Adipose tissue (tissue), 3 donors: ENCODE data around the gene OVOL2. TPM values are rescaled to one million over a fixed set of nuclear protein-coding genes. Genes with fewer than 3 reads are reported as not detected.
"Not testable (repeated sequence)": the region's sequence is repeated elsewhere in the genome, so short reads cannot be mapped to it uniquely, and the experiment has no call there.

Experiments used
- H3K27ac ChIP-seq: one replicate; pipeline ENCODE4 v1.5.1; 2013; ENCODE audit warnings: low read depth, low read length
- WGBS, 3 donors: extraction: QIAGEN DNeasy Blood & Tissue Kit; methylation state at CpG; one replicate each; pipeline ENCODE4 v1.1.7; 2013; 5-methylcytosine and 5-hydroxymethylcytosine counted together
- polyA plus RNA-seq, 3 donors: library from polyadenylated mRNA; stranded (reverse); fragments of 200-250 nt; gene quantifications; one replicate each; pipeline ENCODE4 v1.2.3, GENCODE V29; 2013
- donor health status: healthy with polysubstance abuse.
- donor health status: Bipolar disorder and iron deficiency.
- donor health status: healthy.

OVOL2 gene
- polyA plus RNA-seq, 3 donors = 0.83 to 5.7 TPM; not detected in 1

DNA sequence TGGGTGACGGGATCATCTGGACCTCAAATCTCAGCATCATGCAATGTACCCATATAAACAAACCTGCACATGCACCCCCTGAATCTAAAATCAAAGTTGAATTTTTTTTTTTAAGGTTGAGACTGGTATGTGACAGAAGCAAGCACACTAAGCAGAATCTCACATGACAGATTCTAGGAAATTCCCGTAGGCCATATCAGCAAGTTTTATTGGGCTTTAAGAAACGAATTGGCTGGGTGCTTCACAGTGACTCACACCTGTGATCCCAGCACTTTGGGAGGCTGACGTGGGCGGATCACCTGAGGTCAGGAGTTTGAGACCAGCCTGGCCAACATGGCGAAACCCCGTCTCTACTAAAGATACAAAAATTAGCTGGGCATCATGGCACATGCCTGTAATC is 30.7 kb downstream of the OVOL2 start:
- H3K27ac ChIP-seq = not testable (repeated sequence)
- WGBS, 3 donors = 87 to 92% (median 87%) methylated on average over 7 of the region's 7 CpGs

DNA sequence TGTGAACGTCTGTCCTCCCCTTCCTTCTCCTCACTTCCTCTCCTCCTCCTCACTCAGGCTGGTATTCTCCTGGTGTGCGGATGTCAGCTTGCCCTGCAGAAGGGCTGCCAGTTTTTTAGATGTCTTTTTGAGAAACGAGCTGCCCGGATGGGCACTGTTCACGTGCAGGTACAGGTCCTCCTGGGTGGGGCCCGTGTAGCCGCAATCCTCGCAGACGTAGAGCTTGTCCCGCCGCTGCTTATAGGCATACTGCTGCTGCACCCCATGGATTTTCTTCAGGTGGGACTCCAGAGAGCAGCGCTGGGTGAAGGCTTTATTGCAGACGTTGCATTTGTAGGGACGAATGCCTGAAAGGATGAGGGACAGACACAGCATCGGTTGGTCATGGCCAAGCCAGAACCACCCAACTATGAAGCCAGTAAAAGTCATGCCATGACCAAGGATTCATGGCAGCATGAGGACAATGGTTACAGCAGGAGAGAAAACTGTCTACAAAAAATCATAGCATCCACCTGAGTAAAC is 33.0 kb downstream of the OVOL2 start:
- 80 to 85% (median 83%) methylated on average over 14 to 15 of the region's 15 CpGs for WGBS, 3 donors
- no peak overlapping the region for H3K27ac ChIP-seq

DNA sequence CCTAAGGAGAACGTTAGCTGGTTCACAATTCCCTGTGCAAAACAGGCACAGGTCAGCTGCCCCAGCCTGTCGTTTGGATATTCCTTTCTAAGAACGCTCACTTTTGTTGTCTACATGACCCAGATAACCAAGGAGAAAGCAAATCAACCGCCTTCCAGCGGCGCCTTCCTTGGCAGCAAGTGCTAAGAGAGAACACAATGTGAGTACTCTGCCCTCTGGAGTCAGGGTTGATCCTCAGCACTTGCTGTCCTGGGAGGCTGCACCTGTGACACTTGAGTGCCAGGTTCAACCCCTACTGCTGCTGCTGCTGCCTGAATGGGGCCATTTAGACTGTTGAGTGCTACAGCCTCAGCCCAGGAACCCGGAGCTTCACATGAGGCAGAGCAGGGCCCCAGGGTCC is 36.8 kb downstream of the OVOL2 start:
- no peak overlapping the region for H3K27ac ChIP-seq
- WGBS, 3 donors = 86 to 90% (median 89%) methylated on average over 7 of the region's 7 CpGs

DNA sequence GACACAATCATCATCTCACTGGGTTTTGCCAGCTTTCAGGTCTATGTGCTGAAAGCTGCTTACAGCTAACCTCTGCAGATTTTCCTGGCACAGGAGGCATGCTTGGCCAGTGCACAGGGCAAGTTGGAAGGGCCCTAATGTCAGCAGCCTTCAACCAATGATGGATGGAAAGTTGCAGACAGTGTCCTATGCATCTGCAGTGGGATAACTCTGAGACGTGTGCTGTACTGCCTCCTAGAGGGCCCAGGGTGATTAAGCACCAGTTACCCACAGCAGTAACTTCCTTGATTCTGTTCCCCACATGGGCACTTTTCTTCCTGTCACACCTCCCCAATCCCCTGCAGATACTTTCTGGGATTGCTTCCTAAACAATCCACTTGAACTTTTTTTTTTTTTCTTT is 38.6 kb downstream of the OVOL2 start:
- no peak overlapping the region for H3K27ac ChIP-seq

DNA sequence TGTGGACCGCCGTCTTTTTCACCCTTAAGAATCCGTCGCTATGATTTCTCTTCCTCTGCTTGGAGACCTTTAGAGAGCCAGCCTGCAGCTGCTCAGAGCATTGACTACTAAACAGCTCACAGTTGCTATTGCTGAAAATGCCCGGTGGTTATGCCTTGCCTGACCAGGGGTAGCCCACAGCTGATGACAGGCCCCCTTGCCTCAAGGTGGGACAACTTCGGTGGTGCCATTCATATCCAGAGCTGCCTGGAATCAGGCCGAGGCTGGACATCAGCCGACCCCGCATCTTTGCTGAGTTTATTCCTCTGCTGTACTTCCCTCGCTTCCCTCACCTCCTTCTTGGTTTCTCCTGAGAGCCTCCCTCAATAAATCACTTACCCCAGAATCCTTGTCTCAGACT is 39.6 kb downstream of the OVOL2 start:
- no peak overlapping the region for H3K27ac ChIP-seq
- 75 to 94% (median 83%) methylated on average over 10 of the region's 10 CpGs for WGBS, 3 donors

More for the DNA sequence above, 38.6 kb downstream of the OVOL2 start:
- 0 to 33% (median 6%) methylated on average over 1 of the region's 1 CpG for WGBS, 3 donors

DNA sequence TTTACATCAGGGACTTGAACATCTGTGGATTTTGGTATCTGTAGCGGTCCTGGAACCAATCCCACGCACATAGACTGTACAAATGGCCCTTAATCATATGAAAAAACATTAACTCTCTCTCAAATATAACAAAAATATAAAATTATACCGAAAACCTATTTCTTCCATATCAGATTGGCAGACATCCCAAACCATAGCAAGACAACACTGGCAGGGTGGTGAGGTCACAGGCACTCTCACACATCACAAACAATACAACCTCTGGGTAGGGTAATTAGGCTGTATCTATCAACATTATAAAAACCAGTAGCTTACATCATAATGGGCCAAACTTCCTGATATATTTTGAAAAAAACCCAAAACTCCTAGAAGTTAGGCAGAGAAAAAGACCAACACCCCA is 40.9 kb downstream of the OVOL2 start:
- 67 to 85% (median 80%) methylated on average over 3 of the region's 3 CpGs for WGBS, 3 donors

DNA sequence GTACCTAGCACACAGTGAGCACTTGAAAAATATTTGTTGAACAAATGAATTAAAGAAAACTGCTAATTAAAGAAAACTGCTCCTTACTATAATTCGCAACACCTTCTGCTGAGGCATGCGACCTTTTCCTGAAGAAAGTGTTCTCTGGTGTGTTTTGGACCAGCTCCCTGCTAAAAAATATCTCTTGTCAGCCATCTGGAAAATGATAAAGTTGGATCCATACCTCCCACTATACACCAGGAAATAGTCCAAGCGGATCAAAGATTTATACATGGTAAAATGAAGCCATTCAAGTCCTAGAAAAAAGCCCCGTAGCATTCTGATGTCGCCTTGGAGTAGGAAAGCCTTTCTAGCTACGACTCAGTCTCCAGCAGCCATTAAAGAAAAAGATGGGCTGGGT is 43.3 kb downstream of the OVOL2 start:
- 74 to 93% (median 78%) methylated on average over 6 of the region's 6 CpGs for WGBS, 3 donors
- no peak overlapping the region for H3K27ac ChIP-seq

More for the DNA sequence above, 40.9 kb downstream of the OVOL2 start:
- no peak overlapping the region for H3K27ac ChIP-seq

DNA sequence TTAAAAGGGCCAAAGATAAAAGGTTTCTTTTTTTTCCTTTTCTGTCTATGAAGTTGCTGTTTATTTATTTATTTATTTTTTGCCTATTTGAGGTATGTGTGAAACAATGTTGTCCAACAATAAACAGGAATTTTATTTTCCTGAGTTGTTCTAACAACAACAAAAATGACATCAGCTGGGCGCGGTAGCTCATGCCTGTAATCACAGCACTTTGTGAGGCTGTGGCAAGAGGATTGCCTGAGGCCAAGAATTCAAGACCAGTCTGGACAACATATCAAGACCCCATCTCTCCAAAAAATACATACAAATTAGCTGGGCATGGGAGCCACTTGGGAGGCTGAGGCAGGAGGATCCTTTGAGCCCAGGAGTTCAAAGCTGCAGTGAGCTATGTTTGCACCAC is 44.8 kb downstream of the OVOL2 start:
- 95 to 100% (median 96%) methylated on average over 2 of the region's 2 CpGs for WGBS, 3 donors

DNA sequence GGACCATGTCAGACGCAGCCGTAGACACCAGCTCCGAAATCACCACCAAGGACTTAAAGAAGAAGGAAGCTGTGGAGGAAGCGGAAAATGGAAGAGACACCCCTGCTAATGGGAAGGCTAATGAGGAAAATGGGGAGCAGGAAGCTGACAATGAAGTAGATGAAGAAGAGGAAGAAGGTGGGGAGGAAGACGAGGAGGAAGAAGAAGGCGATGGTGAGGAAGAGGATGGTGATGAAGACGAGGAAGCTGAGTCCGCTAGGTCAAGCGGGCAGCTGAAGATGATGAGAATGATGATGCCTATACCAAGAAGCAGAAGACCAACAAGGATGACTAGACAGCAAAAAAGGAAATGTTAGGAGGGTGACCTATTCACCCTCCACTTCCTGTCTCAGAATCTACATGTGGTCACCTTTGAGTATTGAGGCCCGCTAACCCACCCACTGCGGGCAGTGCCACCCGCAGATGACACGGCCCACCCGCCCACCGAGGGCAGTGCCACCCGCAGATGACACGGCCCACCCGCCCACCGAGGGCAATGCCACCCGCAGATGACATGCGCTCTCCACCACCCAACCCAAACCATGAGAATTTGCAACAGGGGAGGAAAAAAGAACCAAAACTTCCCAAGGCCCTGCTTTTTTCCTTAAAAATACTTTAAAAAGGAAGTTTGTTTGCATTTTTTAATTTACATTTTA is 45.6 kb downstream of the OVOL2 start:
- no peak overlapping the region for H3K27ac ChIP-seq
- 90 to 93% (median 90%) methylated on average over 21 of the region's 21 CpGs for WGBS, 3 donors

More for the DNA sequence above, 44.8 kb downstream of the OVOL2 start:
- H3K27ac ChIP-seq = no peak overlapping the region

DNA sequence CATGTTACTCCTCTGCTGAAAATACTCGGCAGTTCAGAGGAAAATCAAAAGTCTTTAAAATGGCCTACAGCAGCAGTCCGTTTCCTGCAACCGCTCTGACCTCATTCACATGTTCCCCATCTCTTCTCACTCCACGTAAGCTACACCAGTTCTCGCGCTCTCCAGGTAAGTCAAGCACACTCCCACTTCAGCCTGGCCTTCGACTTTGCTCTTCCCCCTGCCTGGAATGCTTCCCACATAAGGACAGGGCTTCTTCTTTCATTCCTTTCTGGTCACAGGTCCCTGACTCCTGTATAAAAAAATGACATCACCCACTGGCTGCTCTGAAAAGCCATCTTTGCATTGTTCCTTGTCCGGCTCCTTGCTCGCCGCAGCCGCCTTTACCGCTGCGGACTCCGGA is 46.2 kb downstream of the OVOL2 start:
- 88 to 93% (median 92%) methylated on average over 14 of the region's 14 CpGs for WGBS, 3 donors

DNA sequence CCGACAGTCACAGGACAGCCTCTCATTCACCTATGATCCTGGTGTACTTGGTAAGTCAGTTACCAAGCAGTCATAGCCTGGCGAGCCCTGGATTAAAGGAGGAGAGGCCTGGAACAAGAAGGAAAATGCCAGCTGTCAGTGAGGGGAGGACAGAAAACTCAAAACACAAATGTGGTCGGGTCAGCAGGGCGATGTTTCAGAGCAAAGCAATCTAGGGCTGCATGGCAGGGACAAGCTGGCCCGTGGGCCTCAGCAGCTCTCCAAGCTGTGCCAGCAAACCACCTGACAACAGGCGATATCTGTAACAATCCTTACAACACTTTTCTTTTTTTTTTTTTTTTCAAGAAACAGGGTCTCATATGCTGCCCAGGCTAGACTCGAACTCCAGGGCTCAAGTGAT is 48.6 kb downstream of the OVOL2 start:
- H3K27ac ChIP-seq = no peak overlapping the region
- WGBS, 3 donors = 57 to 91% (median 90%) methylated on average over 7 of the region's 7 CpGs

More for the DNA sequence above, 46.2 kb downstream of the OVOL2 start:
- H3K27ac ChIP-seq = no peak overlapping the region

DNA sequence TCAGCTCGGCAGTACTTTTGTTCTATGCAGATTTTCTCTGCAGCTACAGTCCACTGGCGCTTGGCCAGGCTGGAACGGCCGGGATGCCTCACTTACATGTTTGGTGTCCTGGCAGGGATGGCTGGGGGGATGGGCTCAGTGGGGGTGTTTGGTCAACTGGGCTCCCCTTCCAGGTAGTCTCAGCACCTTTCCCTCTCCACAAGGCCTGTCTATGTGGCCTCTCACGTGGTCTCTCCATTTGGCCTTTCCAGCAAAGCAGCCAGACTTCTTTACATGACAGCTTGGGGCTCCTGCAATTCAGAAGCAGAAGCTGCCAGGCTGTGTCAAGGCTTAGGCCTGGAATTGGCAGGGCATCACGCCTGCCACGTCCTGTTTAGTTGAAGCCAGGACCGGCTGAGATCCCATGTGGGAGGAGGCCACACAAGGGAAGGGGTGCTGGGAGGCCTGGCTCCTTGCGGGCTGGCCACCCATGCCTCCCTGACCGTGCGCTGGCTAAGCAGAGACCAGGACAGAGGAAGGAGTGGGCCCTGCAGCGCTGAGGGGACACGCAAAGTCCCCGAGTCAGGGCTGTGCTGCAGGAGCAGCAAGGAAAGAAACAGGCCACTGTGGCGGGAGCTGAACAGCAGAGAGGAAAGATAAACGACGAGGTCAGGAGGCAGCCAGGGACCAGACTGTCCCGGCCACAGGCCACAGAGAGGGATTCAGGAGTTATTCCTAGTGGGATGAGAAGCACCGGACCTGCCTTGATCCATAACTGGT is 50.0 kb downstream of the OVOL2 start:
- WGBS, 3 donors = 66 to 76% (median 75%) methylated on average over 19 of the region's 19 CpGs
- no peak overlapping the region for H3K27ac ChIP-seq

DNA sequence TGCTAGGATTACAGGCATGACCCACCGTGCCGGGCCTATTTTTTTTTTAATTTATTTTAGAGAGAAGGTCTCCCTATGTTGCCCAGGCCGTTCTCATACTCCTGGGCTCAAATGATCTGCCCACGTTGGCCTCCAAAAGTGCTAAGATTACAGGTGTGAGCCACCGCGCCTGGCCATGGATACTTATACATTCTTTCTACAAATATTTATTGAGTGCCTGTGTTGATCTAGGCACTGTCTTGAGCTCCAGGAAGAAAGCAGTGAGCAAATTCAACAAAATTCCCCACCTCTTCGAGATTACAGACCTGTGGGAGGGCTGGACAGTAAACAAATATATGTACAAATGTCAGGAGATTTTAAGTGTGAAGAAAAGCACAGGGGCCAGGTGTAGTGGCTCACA is 51.0 kb downstream of the OVOL2 start:
- H3K27ac ChIP-seq = no peak overlapping the region
- 60 to 91% (median 86%) methylated on average over 7 of the region's 7 CpGs for WGBS, 3 donors

DNA sequence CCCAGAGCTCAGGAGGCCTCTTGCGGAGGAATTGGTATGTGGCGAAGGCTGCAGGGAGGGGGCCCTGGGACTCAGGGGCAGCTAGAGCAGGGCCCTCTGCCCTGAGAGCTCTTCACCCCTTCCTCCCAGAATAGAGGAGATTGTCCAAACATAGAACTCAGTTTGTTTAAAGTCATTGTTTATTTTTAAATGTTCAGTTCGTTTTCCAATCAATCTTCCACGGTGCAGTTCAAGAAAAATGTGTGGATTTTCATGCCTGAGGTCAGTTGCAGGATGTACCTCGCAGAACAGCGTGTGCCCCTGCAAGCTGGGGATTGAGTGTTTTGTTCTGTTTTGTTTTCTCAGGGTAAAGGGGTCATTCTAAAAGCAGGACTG is 51.7 kb downstream of the OVOL2 start:
- H3K27ac ChIP-seq = no peak overlapping the region
- 66 to 80% (median 76%) methylated on average over 6 of the region's 6 CpGs for WGBS, 3 donors

DNA sequence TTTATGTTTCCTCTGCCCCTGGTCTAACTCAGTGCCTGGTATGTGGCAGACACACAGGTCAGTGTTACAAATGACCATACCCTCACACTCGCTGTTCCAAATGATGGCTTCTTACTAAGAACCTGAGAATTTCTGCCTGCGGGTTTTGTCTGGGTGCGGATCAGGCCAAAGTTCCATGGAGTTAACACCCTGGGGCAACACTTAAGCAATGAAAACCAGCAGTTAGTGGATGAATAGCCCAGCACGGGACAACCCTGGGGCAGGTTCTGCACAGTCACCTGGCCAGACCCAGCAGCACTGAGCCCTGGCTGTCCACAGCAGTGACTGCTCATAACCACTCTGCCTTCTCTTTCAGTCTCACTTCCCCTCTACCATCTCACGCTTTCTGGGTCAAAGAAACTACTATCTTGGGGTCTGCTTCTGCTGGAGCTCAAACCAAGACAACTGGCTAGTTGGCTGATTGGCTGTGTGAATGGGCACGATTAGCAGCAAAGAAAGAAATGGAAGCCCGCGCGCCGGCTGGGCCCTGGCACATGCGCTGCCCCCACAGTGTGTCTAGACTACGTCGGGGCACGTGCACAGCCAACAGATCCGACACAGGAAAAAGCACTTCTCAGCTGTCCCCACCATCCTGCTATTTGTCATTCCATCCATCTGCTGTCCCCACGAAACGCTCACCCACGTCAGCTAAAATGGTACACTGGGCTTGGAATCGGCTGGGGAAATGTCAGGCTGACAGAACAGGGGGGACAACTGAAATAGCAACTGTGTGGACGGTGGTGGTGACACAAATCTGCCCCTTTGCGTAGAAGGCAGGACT is 52.3 kb downstream of the OVOL2 start:
- H3K27ac ChIP-seq = no peak overlapping the region
- WGBS, 3 donors = 78 to 86% (median 85%) methylated on average over 21 of the region's 21 CpGs

DNA sequence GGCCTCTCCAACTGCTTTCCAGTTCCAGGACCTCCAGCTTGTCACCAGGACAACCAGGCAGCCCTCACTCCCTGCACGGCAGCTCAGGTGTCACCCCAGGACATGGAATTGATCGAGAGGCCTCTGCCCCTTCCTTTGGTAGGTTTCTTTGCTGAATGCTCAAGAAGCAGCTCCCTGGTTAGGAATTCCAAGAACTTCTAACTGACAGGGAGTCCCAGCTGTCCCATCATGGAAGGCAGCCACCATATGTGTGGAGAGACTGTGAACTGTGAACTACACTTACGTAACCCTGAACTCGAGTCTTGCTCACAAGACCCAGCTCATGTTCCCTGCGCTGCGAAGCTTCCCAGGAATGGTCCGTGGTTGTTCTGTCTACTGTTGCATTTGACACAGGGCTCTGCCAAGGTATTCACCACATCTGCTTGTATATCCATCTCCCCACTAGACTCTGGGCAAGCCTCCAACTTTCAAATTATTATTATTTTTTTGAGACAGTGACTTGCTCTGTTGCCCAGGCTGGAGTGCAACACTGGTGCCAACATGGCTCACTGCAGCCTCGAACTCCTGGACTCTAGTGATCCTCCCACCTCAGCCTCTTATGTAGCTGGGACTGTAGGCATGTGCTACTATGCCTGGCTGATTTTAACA is 53.2 kb downstream of the OVOL2 start:
- no peak overlapping the region for H3K27ac ChIP-seq
- WGBS, 3 donors = 66 to 79% (median 78%) methylated on average over 8 of the region's 8 CpGs

DNA sequence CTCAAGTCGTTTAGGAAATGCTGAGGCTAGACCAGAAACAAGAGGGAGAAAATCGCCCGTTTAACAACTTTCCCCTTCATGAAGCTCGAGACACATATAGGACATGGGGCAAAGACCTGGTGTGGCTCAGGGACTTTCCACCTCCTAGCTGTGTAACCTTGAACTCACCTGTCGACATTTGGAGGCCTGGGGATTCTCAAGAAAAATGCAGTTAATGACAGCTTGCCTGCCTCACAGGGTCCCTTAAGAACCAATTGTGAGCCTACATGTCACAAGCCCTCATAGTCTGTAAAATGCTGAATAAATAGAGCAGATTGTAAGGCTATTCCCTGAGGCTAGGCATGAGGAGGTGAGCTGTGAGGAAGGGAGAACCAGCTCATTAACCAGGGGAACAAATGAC is 53.8 kb downstream of the OVOL2 start:
- no peak overlapping the region for H3K27ac ChIP-seq
- WGBS, 3 donors = 53 to 65% (median 65%) methylated on average over 5 of the region's 5 CpGs

DNA sequence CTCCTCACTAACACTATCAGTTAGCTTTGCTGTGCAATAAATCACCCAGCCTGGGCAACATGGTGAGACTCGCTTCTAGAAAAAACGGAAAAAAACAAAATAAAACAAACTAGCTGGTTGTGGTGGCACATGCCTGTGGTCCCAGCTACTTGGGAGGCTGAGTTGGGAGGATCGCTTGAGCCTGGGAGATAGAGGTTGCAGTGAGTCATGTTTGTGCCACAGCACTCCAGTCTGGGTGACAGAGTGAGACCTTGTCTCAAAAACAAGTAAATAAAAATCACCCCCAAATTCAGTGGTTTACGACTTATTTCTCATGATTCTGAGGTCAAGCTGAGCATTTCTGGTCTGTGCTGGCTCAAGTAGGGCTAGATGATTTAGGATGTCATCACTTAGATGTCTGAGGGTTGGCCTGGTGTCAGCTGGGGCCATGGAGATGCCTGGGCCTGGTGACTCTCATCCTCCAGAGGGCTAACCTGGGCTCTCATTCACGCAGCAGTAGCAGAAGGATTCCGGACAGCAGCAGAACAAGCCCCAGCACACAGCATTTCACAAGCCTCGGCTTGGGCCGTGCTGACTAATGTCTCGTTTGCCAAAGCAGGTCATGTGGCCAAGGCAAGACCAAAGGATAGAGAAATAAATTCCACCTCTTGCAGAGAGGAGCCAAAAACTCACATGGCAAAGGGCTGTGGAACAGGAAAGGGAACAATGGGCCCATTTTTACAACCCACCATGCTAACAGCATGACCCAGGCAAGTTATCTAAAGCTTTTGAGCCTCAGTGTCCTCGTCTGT is 56.4 kb downstream of the OVOL2 start:
- 63 to 75% (median 70%) methylated on average over 10 of the region's 10 CpGs for WGBS, 3 donors
- H3K27ac ChIP-seq = no peak overlapping the region
